ENCODE results near the gene ITK. TPM values are rescaled to one million over a fixed set of nuclear protein-coding genes. Genes with fewer than 3 reads are reported as not detected.

Gene ITK
- polyA plus RNA-seq, 2 of the 4 experiments (the other 2 are of a cell fraction), result not detected

DNA sequence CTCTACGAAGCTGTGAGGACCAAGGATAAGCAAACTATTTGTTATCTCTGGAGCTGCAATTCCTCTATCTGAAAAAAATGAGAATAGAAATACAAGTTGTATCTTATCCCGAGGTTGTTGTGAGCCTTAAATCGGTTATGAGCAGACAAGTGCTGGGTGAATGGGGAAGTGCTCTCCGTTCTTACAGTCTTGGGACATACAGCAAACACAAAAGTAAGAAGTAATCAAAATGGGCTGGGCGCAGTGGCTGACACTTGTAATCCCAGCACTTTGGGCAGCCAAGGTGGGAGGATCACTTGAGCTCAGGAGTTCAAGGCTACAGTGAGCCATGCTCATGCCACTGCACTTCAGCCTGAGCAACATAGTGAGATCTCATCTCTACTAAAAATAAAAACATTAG lies 31.7 kb downstream of the ITK start:
- H3K9me3 ChIP-seq, result no peaks in the 10 kb centered on the region
- DNase-seq (ENCODE audit: low read depth in 1 of 2, low spot score in 1 of 2), result no peak
- TF ChIP-seq EHF (CRISPR knock-in tag; IDR thresholded peaks at IDR 0.05) (no peak), CEBPB (IDR thresholded peaks at IDR 0.05) (no peak)
- H3K4me3 ChIP-seq, result no peak overlapping the region
- H3K4me1 ChIP-seq, result no peaks in the 10 kb centered on the region
- CTCF ChIA-PET, result no interaction called here
- no peak overlapping the region for H3K27ac ChIP-seq
- 57% methylated on average over 5 of the region's 5 CpGs for WGBS (ENCODE audit: missing lambda C conversion rate)
- POLR2A ChIA-PET, result no interaction called here
- no peak overlapping the region for H3K4me2 ChIP-seq
- no peak for FAIRE-seq
- no peak for ATAC-seq

DNA sequence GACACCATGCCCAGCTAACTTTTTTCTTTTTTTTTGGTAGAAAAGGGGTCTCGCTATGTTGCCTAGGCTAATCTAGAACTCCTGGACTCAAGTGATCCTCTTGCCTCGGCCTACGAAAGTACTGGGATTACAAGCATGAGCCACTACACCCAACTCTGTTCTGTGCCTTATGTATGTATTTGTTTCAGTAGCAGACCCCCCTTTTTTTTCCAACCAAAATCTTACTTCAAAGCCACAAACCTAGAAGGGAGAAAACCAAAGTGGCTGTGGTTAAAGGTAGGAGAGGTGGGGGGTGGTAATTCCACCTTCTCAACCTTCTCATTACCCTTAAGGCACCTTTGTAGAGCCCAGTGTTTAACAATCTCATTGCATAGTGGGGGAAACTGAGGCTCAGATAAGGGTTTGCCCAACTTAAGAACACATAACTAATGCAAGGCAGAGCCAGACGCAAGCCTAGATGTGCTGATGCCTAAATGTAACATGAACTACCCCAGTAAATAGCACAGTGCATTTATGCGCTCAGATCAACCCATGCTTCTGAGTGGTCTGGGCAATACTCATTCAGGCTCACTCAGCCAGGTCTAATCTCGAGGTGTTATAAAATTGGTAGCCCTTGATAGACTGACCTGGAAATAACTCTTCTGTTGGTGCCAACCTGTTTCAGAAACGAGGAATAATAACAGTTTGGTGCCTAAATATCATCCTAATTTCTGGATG lies 33.0 kb downstream of the ITK start:
- Histone ChIP-seq H3K27ac (no peak overlapping the region), H3K4me1 (no peaks in the 10 kb centered on the region), H3K9me3 (no peaks in the 10 kb centered on the region), H3K4me3 (no peak overlapping the region), H3K4me2 (no peak overlapping the region)
- DNase-seq (ENCODE audit: low read depth in 1 of 2, low spot score in 1 of 2) (no peak), FAIRE-seq (no peak), ATAC-seq (no peak)
- POLR2A ChIA-PET, result no interaction called here
- CTCF ChIA-PET, result interaction anchor here (1.6 kb wide), 1 partner anchor 43 kb away, joined by 3 read pairs; no protein-coding TSS in a partner anchor
- 51% methylated on average over 7 of the region's 7 CpGs for WGBS (ENCODE audit: missing lambda C conversion rate)
- no peak for TF ChIP-seq MAZ (IDR thresholded peaks at IDR 0.05; ENCODE audit: borderline replicate concordance, low read depth, low read length)
- TF ChIP-seq RAD21 (conservative IDR thresholded peaks at IDR 0.05 in 1 of 2, IDR thresholded peaks at IDR 0.05 in 1 of 2), result no peak
- TF ChIP-seq ZC3H11A (IDR thresholded peaks at IDR 0.05), result no peak
- TF ChIP-seq KDM5A (IDR thresholded peaks at IDR 0.05), result no peak
- no peak for TF ChIP-seq BHLHE40 (IDR thresholded peaks at IDR 0.05; ENCODE audit: low read depth, low read length)

DNA sequence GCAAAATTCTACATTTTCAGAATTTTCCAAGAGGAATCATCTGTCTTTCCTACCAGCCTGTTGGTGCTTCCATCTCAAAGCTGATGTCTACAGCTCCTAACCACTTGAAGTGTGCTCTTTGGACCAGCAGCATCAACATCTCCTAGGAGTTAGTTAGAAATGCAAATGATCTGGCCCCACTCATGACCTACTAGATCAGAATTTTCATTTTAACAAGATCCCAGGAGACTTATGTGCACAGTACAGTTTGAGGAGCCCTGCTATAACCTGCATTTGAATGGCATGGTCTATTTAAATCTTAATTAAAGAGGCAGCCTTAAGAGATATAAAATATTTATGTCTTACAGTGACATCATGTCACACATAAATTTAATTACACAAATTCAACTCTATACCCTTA lies 33.8 kb downstream of the ITK start:
- no peak for ATAC-seq
- Histone ChIP-seq H3K4me3 (no peak overlapping the region), H3K4me2 (no peak overlapping the region), H3K27ac (no peak overlapping the region), H3K9me3 (no peaks in the 10 kb centered on the region), H3K4me1 (no peaks in the 10 kb centered on the region)
- POLR2A ChIA-PET, result no interaction called here
- DNase-seq (ENCODE audit: low read depth in 1 of 2, low spot score in 1 of 2), result no peak
- CTCF ChIA-PET, result interaction anchor here (1.6 kb wide), 1 partner anchor 44 kb away, joined by 3 read pairs; no protein-coding TSS in a partner anchor
- FAIRE-seq, result no peak
- TF ChIP-seq RARB (CRISPR knock-in tag; IDR thresholded peaks at IDR 0.05) (no peak), REST (IDR thresholded peaks at IDR 0.05) (no peak), CTCF (IDR thresholded peaks at IDR 0.05) (no peak), KDM5A (IDR thresholded peaks at IDR 0.05) (no peak), EHF (CRISPR knock-in tag; IDR thresholded peaks at IDR 0.05) (no peak), PBX3 (IDR thresholded peaks at IDR 0.05) (no peak), EP300 (IDR thresholded peaks at IDR 0.05) (no peak), NFE2L2 (conservative IDR thresholded peaks at IDR 0.05; ENCODE audit: low read length) (no peak), GATA3 (IDR thresholded peaks at IDR 0.05; ENCODE audit: borderline replicate concordance) (no peak), BHLHE40 (IDR thresholded peaks at IDR 0.05; ENCODE audit: low read depth, low read length) (no peak), NPAS2 (CRISPR knock-in tag; IDR thresholded peaks at IDR 0.05; ENCODE audit: borderline replicate concordance) (no peak), USF2 (IDR thresholded peaks at IDR 0.05) (no peak)
- TF ChIP-seq, protein P1, sequence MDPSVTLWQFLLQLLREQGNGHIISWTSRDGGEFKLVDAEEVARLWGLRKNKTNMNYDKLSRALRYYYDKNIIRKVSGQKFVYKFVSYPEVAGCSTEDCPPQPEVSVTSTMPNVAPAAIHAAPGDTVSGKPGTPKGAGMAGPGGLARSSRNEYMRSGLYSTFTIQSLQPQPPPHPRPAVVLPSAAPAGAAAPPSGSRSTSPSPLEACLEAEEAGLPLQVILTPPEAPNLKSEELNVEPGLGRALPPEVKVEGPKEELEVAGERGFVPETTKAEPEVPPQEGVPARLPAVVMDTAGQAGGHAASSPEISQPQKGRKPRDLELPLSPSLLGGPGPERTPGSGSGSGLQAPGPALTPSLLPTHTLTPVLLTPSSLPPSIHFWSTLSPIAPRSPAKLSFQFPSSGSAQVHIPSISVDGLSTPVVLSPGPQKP (IDR thresholded peaks at IDR 0.05; ENCODE audit: low read depth, low read length), result no peak

All from A549 (cell line).